Neural progenitor cell (in vitro differentiated cells): ENCODE measurements around the gene ATP8B4.

Experiments
- EZH2 ChIP-seq: fragments of 200-600 bp; sonication (generic); IDR thresholded peaks from 2 replicates; pipeline ENCODE4 v1.6.1; 2017; ENCODE audit warnings: antibody characterized with exemption, mild to moderate bottlenecking, moderate library complexity
- TF ChIP-seq, protein P1 (sequence below): fragments of 200-600 bp; sonication (generic); IDR thresholded peaks from 2 replicates; pipeline ENCODE4 v1.5.1; 2017; ENCODE audit warnings: antibody characterized with exemption, mild to moderate bottlenecking

DNA sequence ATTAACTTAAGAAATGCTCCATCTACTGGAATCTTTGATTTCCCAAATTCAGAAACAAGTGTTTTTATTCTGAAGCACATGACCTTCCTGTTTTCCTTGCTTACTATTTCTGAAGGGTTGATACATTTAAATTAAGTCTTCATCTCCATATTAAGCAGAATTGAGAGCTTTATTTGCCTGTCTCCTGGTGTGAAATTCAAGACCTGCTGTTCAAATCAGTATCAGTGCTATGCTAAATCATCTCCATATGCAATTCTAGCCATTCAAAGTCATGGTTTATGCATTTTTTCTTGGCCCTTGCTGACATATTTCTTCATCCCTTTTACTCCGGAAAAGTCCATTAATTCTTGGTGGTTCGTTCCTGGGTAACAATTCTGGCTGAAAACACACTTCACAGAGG lies 195.4 kb downstream of the ATP8B4 start:
- TF ChIP-seq EZH2: no peak
- TF ChIP-seq, protein P1, sequence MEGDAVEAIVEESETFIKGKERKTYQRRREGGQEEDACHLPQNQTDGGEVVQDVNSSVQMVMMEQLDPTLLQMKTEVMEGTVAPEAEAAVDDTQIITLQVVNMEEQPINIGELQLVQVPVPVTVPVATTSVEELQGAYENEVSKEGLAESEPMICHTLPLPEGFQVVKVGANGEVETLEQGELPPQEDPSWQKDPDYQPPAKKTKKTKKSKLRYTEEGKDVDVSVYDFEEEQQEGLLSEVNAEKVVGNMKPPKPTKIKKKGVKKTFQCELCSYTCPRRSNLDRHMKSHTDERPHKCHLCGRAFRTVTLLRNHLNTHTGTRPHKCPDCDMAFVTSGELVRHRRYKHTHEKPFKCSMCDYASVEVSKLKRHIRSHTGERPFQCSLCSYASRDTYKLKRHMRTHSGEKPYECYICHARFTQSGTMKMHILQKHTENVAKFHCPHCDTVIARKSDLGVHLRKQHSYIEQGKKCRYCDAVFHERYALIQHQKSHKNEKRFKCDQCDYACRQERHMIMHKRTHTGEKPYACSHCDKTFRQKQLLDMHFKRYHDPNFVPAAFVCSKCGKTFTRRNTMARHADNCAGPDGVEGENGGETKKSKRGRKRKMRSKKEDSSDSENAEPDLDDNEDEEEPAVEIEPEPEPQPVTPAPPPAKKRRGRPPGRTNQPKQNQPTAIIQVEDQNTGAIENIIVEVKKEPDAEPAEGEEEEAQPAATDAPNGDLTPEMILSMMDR: no peak
